Peyer's patch (tissue), 4 donors: ENCODE measurements around the gene IGF2BP2.

Experiments used
- POLR2A ChIP-seq, 2 donors: fragments of 450-650 bp; IDR thresholded peaks; one replicate each; pipeline ENCODE4 v1.5.1; 2017; ENCODE audit warnings: antibody characterized with exemption in 2 of 2, mild to moderate bottlenecking in 2 of 2, moderate library complexity in 2 of 2
- TF ChIP-seq, protein P1 (sequence below), 6 experiments: fragments of 450-650 bp in 4 of 6; fragments of 200-600 bp in 2 of 6; sonication (generic) in 1 of 6; IDR thresholded peaks; one replicate each; pipeline ENCODE4 v1.5.1; 2017 to 2019; ENCODE audit warnings: antibody characterized with exemption in 6 of 6, mild to moderate bottlenecking in 3 of 6, moderate library complexity in 1 of 6

DNA sequence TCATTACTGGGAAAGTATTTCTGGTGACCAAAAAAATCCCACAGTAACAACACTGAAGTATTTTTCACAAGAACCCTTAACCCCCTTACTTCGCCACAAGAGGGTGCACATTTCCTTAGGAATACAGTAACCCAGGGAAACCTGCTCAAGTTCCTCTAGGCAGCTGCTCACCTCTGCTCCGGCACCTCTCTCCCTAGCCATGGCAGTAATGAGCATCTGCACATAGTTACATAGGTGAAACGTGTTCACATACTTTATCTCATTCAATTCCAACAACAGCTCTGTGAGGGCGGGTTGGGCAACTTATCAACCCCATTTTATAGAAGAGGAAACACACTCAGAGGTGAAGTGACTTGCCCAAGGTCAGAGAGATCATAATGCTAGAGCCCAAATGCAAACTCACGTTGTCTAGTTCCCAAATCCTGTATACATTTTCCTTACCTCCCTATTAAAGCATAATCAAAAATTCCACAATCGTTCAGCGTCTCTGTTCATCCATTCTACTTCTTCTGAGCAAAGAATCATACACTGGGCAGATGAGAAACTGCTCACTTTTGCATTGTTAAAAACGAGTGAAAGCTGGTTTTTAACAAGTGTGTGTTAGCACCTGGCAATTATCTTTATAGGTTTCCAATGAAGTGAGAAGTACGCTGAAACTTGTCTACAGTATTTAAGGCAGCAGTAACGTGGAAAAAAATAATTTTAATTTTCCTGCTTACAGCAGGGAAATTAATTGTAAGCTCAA, 90.7 kb downstream of the IGF2BP2 start:
- TF ChIP-seq POLR2A (IDR thresholded peaks at IDR 0.05) = no peak
- TF ChIP-seq, protein P1, sequence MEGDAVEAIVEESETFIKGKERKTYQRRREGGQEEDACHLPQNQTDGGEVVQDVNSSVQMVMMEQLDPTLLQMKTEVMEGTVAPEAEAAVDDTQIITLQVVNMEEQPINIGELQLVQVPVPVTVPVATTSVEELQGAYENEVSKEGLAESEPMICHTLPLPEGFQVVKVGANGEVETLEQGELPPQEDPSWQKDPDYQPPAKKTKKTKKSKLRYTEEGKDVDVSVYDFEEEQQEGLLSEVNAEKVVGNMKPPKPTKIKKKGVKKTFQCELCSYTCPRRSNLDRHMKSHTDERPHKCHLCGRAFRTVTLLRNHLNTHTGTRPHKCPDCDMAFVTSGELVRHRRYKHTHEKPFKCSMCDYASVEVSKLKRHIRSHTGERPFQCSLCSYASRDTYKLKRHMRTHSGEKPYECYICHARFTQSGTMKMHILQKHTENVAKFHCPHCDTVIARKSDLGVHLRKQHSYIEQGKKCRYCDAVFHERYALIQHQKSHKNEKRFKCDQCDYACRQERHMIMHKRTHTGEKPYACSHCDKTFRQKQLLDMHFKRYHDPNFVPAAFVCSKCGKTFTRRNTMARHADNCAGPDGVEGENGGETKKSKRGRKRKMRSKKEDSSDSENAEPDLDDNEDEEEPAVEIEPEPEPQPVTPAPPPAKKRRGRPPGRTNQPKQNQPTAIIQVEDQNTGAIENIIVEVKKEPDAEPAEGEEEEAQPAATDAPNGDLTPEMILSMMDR (IDR thresholded peaks at IDR 0.05) = peak in 4 of 6 experiments; percentile 29 to 77 (median 76)
